ENCODE results near the gene PRMT3.
"Not testable (repeated sequence)": the region's sequence is repeated elsewhere in the genome, so short reads cannot be mapped to it uniquely, and the experiment has no call there.

PRMT3 gene

DNA sequence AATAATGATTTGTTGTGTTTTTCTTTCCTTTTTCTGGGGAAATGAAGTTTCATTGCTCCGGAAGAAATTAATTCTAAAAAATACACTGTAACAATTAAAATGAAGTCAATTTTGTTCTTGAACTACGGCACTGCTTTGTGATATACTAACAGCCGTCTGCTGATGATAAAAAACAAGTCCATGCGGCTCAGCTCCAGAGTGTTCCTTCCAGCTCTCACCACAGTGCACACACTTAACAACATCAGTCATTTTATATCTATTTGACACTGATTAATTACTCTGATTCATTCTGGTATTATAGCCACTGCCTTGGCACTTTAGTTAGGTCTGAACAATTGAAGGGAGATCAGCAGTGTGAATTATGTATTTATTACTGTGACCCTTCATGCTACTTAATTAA is 114.5 kb downstream of the PRMT3 start:
- DNase-seq (ENCODE audit: low read depth in 1 of 2, low spot score in 1 of 2) = no peak

DNA sequence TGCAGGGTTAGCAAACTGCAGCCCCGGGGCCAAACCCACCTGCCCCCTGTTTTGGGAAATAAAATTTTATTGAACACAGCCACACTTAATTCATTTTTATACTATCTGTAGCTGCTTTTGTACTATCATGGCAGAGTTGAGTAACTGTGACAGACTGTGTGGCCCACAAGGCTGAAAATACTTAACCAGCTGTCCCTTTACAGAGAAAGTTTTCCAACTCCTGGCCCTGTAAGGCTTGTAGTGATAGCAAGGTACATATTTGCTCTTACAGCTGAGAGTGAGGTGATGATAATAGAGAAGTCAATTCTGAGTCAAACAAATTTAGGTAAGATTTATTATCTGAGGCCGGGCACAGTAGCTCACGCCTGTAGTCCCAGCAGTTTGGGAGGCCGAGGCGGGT is 124.5 kb downstream of the PRMT3 start:
- no peak for DNase-seq (ENCODE audit: low read depth in 1 of 2, low spot score in 1 of 2)

DNA sequence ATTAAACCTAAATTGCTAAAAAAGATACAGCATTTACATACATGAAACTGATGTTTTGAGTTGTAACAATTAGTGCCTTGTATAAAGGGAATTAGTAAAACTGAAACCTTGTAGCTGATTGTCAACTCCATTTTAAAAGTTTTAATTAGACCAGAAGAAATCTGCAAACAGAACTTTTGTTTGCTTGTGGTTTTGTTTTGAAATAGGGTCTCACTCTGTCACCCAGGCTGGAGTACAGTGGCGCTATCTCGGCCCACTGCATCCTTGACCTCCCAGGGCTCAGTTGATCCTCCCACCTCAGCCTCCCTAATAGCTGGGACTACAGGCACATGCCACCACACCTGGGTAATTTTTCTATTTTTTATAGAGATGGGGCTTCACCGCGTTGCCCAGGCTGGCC is 125.4 kb downstream of the PRMT3 start:
- no peak for DNase-seq (ENCODE audit: low read depth in 1 of 2, low spot score in 1 of 2)

DNA sequence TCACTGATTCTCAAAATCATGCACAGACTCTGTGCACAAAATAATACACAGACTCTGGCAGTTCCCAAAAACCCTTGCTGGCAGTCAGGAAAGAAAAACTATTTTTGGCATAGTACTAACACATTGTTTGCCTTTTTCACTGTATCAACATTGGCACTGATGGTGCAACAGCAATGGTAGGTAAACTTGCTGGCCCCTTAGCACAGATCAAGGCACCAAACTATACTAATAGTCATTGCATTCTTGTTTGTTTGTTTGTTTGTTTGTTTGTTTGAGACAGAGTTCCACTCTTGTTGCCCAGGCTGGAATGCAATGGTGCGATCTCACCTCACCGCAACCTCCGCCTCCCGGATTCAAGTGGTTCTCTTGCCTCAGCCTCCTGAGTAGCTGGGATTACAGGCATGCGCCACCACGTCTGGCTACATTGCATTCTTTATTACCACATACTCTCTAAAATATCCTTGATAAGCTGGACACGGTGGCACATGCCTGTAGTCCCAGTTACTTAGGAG is 130.9 kb downstream of the PRMT3 start:
- DNase-seq (ENCODE audit: low read depth in 1 of 2, low spot score in 1 of 2) = no peak

DNA sequence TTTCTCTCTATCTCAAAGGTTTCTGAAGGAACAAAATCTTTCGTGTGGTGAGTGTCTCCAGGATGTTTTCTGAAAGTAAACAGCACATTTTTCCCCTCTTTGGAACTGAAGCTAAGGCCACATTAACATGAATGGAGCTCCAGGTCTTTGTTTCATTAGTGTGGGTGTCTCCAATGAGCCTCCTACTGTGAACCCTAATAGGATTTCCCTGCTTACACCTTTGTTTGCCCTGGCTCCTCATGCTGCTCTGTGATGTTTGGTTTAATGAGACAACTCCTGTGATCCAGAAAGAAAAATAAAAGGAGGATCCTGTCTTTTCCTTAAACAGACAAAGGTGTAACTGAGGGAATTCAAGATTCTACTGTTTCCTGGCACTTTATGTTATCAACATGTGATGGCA is 135.0 kb downstream of the PRMT3 start:
- DNase-seq (ENCODE audit: low read depth in 1 of 2, low spot score in 1 of 2) = no peak

DNA sequence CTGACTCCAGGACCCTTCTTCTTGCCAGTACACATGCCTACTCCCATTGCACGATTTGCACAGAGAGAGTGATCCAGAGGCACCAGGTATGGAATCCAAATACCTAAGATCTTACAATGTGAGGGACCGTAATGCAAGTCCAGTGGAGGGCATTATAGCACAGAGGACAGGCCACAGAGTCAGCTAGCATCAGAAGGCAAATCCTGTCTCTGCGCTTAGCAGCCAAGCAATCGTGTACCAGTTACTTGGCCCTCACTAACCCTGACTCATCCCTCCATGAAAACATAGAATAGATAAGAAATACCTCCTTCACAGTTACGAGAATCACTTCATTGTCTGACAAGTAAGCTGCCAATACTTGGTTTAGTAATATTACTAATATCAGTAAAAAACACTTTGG is 142.2 kb downstream of the PRMT3 start:
- no peak for DNase-seq (ENCODE audit: low read depth in 1 of 2, low spot score in 1 of 2)

DNA sequence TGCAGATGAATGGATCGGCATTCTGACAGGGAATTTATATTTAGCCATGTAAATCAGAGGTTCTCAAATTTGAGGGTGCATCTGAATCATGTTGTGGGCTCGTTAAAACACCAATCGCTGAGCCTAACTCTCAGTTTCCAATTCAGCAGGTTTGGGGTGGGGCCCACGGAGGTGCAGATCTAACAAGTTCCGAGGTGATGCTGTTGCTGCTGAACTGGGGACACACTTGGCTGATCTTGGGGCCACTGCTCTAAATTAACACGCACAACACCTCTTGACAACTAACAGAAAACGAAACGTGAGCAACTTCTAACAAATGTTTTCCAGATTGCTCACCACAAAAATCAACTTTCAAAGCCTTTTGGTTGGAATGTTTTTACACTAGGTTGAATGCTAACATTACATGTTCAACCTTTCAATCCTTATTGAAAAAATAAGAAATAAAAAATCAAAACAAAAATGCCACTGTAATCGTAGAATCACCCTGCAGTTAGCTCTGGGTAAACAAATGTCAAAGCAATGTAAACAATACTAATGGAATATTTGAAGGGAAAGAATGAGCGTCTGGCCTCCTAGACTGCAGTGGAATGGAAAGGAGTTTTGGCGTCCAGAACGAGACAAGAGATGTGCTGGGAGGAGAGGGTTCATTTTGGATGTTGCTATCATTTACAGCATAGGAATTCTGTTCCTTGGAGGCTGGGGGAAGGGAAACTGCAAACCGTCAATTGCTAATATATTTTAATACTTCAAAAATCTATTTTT is 143.6 kb downstream of the PRMT3 start:
- no peak for DNase-seq (ENCODE audit: low read depth in 1 of 2, low spot score in 1 of 2)

DNA sequence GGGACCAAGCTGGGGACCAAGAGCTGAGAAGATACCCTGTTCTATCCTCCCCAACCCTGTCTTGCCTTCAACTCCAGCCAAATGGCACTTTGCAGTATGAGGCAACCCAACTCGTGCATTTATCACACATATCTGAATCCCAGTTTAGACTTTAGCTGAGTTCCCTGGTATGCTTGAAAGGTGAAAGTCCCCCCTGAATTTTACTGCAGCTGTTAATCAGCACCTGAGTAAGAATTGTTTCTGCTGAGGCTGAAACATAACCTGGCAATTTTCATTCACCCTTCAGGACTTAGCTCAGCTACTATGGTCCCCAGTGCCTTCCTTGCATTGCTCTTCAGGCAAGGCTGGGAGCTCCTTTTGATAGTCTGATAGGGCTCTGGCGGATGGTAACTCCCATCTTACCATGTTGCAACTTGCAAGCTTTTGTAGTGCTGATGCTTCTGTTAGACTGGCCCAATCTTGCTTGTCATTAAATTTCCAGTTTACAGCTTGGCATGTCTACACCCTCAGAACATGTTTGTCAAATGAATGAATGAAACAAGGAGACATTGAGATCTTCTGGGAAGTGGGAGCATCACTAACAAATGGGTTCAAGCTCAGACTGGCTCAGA is 147.9 kb downstream of the PRMT3 start:
- DNase-seq (ENCODE audit: low read depth in 1 of 2, low spot score in 1 of 2) = no peak

DNA sequence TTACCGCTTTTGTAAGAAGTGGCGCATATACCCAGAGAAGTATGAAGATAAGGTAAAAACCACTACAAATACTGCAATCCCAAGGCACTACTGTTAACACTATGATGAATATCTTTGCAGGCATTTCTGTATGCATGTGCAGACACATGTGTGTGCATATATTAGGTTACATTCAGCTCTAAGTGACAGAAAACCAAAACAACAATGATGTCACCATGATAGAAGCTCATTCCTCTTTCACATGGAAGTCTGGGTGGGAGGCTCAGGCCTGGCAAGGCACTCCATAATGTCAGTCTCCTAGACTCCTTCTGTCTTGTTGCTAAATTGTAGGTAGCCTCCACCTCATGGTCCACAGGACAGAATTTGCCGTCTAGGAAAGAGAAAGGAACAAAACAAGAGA is 148.8 kb downstream of the PRMT3 start:
- DNase-seq (ENCODE audit: low read depth in 1 of 2, low spot score in 1 of 2) = no peak

DNA sequence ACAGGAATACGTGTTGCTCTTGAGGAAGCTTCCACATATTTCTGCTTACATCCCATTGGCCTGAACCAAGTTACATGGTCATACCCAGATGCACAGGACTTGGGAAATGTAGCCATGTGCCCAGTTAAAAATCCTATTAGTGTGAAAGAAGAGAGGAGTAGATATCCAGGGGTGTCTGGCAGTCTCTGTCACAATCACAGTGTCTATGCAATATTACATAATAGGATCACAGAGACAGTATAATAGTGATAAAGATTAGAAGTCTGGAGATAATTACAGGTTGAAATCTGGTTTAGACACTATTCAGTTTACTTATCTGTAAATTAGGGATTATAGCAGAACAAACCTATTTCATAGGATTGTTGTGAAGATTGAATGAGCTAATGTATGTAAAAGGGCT is 149.3 kb downstream of the PRMT3 start:
- no peak for DNase-seq (ENCODE audit: low read depth in 1 of 2, low spot score in 1 of 2)

DNA sequence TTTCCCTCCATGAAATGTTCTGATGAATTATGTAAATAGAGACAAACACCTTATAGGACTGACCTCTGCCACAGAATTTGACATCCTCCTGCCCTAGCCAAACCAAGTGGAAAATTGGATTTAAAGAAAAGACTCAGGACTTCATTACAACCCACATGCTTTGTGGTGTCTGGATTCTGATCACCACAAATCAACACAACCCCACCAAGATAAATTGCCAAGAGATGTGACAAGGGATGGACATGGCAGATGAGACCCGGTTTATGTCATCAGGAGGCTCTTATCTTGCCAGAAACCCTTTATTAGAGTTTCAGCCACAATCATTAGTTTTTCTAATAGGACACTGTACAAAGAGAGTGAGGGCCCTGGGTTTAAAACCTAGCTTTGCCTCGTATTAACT is 154.0 kb downstream of the PRMT3 start:
- DNase-seq (ENCODE audit: low read depth in 1 of 2, low spot score in 1 of 2) = no peak

DNA sequence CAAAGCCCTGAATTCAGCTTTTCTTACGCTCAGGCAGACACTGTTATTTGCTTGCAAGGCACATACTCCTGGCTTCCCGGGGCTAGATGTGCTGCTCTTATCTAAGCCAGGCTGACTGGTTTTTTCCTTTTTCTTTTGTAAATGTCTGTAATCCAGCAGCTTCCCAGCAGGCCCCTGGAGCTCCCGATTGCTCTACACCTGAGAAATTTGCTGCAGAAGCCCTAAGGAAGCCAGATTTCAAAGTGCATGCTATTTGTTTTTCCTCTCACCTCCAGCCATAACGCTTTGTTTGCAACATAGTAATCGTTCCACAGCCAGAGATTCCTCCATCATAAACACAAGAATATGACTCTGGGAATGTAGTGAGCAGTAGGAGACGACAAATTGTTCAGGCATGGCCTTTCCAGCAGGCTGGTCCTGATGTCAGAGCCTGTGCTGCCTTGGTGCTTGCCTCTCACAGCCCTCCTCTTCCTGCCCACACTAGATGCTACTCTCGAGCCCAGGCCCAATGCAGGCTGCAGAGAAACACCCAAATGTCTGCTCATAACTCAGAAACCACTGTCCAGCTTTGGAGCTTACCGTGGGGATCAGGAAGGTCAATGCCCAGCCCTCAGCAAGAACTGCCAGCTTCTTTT is 157.2 kb downstream of the PRMT3 start:
- no peak for DNase-seq (ENCODE audit: low read depth in 1 of 2, low spot score in 1 of 2)

DNA sequence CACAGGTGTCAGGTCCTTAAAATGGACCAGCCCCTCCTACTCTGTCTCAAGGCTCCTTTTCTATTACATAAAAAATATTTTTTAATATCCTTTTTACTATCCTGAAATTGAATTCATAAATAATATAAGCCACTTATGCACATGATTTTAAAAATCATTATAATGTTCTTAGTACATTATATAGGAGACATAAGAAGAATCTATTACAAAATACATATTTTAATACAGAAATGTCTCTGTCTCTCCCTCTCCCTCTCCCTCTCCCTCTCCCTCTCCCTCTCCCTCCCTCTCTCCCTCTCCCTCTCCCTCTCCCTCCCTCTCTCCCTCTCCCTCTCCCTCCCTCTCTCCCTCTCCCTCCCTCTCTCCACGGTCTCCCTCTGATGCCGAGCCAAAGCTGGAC is 159.9 kb downstream of the PRMT3 start:
- DNase-seq (ENCODE audit: low read depth in 1 of 2, low spot score in 1 of 2) = no peak

DNA sequence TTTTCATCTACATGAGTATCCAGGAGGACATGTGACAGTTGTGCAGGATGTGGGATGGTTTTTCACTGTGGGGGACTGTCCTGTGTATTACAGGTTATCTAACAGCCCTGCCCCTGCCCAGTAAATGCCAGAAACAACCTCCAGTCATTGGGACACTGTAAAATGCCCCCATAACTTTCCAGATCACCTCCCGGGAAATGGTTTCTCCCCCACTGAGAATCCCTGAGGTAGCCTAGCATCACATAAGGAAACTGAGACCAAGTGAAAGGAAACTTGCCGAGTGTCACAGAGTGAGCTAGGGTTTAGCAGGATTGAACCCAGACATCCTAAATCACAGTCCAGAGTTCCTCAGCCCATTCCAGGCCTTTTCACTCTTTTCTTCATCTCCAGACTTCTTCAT is 163.6 kb downstream of the PRMT3 start:
- DNase-seq (ENCODE audit: low read depth in 1 of 2, low spot score in 1 of 2) = no peak

DNA sequence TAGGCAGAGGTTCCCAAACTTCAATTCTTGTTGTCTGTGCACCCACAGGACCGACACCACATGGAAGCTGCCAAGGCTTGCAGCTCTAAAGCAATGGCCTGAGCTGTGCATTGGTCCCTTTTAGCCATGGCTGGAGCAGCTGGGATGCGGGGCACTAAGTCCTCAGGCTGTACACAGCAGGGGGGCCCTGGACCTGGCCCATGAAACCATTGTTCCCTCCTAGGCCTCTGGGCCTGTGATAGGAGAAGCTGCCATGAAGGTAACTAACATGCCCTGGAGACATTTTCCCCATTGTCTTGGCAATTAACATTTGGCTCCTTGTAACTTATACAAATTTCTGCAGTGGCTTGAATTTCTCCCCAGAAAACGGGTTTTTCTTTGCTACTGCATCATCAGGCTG is 168.3 kb downstream of the PRMT3 start:
- no peak for DNase-seq (ENCODE audit: low read depth in 1 of 2, low spot score in 1 of 2)

DNA sequence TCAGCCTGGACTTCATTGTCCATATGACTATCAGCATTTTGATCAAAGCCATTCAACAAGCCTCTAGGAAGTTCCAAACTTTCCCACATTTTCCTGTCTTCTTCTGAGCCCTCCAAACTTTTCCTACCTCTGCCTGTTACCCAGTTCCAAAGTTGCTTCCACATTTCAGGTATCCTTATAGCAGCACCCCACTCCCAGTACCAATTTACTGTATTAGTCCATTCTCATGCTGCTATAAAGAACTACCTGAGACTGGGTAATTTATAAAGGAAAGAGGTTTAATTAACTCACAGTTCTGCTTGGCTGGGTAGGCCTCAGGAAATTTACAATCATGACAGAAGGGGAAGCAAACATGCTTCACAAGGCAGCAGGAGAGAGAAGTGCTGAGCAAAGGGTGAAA is 168.9 kb downstream of the PRMT3 start:
- DNase-seq (ENCODE audit: low read depth in 1 of 2, low spot score in 1 of 2) = not testable (repeated sequence)

DNA sequence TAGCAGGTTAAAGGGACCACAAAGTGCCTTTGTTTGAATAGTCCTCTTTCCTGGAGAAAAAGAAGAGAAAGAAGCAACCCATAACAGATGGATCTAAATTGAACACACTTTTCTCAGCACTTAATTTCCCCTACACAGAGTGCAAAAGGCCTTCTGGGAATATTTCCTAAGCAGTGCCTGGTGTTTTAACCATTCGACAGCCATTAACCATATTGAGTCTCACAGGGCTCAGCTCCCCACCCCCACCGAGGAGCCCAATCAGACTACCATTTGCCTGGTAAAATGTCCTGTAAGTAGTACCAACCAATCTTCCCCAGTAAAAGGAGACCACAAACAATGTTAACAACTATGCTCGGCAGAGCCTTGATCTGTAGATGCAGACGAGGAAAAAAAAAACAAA is 171.2 kb downstream of the PRMT3 start:
- no peak for DNase-seq (ENCODE audit: low read depth in 1 of 2, low spot score in 1 of 2)

All from activated T-helper 1 cell treated with anti-CD3 and anti-CD28 coated beads, Interleukin-2, amount 50 U/mL, for 16 hours (primary cell).